Bronchial epithelial cell (primary cell): Measurements from ENCODE around the gene SERINC5. TPM values are rescaled to one million over a fixed set of nuclear protein-coding genes. Genes with fewer than 3 reads are reported as not detected.
A peak's percentile ranks its signal among the peaks of the same experiment; 100 is the strongest.
"Not testable (repeated sequence)": the region's sequence is repeated elsewhere in the genome, so short reads cannot be mapped to it uniquely, and the experiment has no call there.

Experiments
- DNase-seq: peaks from one replicate; pipeline ENCODE4 v3.0.0-alpha.2; 2010; ENCODE audit warnings: low read depth
- FAIRE-seq: peaks from 2 replicates; lab custom pipeline; 2011; peaks lifted over from hg19 to GRCh38; lab: Jason Lieb, UNC
- H3K27me3 ChIP-seq: 2 replicates; pipeline ENCODE4 v1.5.1; 2011; ENCODE audit warnings: low read length; ENCODE audit not compliant: control insufficient read depth, insufficient read depth
- H3K36me3 ChIP-seq: 2 replicates; pipeline ENCODE4 v1.5.1; 2011; ENCODE audit warnings: low read length; ENCODE audit not compliant: control insufficient read depth, insufficient read depth
- H3K4me3 ChIP-seq: 2 replicates; pipeline ENCODE4 v1.5.1; 2011; ENCODE audit warnings: mild to moderate bottlenecking, low read depth, low read length, control low read depth
- CTCF ChIP-seq: IDR thresholded peaks from 2 replicates; pipeline ENCODE4 v1.5.1; 2011; ENCODE audit warnings: mild to moderate bottlenecking, moderate library complexity, low read length, control low read depth, inconsistent platforms; ENCODE audit not compliant: insufficient read depth, severe bottlenecking
- total RNA-seq: library from RNA; depleted of rRNA; stranded (reverse); fragments of >200 nt; gene quantifications from 2 replicates; pipeline ENCODE4 v1.2.1, GENCODE V29; 2014

Gene SERINC5
- total RNA-seq, 1 donor from 2014 or later: 33.4 TPM

- FAIRE-seq (no peak), DNase-seq (no peak)
- TF ChIP-seq CTCF: no peak
- Histone ChIP-seq H3K4me3 (no peak overlapping the region), H3K27me3 (no peaks in the 10 kb centered on the region), H3K36me3 (no peaks in the 10 kb centered on the region)
These were observed 66.6 kb downstream of the SERINC5 start for GRCh38 chr5:80189201-80189600.

GRCh38 chr5:80187421-80188090 is 68.3 kb downstream of the SERINC5 start:
- no peak for DNase-seq
- TF ChIP-seq CTCF: no peak
- no peak overlapping the region for H3K4me3 ChIP-seq
- FAIRE-seq: no peak
- H3K27me3 ChIP-seq: no peaks in the 10 kb centered on the region
- no peaks in the 10 kb centered on the region for H3K36me3 ChIP-seq

GRCh38 chr5:80185535-80185934 is 70.3 kb downstream of the SERINC5 start:
- H3K4me3 ChIP-seq, FAIRE-seq, H3K27me3 ChIP-seq, DNase-seq, H3K36me3 ChIP-seq: not testable (repeated sequence)

- TF ChIP-seq CTCF: no peak
- Histone ChIP-seq H3K4me3 (no peak overlapping the region), H3K36me3 (no peaks in the 10 kb centered on the region), H3K27me3 (no peaks in the 10 kb centered on the region)
- DNase-seq (no peak), FAIRE-seq (no peak)
These were observed 70.8 kb downstream of the SERINC5 start for GRCh38 chr5:80185095-80185494.

GRCh38 chr5:80184235-80185023 is 71.4 kb downstream of the SERINC5 start:
- no peaks in the 10 kb centered on the region for H3K36me3 ChIP-seq
- H3K27me3 ChIP-seq: no peaks in the 10 kb centered on the region
- no peak overlapping the region for H3K4me3 ChIP-seq
- FAIRE-seq (no peak), DNase-seq (peak; percentile 38)
- TF ChIP-seq CTCF: no peak

GRCh38 chr5:80183728-80184234 is 72.1 kb downstream of the SERINC5 start:
- FAIRE-seq, H3K36me3 ChIP-seq, H3K4me3 ChIP-seq, DNase-seq, H3K27me3 ChIP-seq: not testable (repeated sequence)
